CD4-positive, alpha-beta memory T cell (primary cell): ENCODE data around the gene PLXDC1. TPM values are rescaled to one million over a fixed set of nuclear protein-coding genes. Genes with fewer than 3 reads are reported as not detected.

Experiments
- CTCF ChIA-PET: fragments of 350-600 bp; sonication (Branson Sonifier 250); formaldehyde crosslinking; loops from one replicate; lab custom pipeline; 2021; ENCODE audit warnings: inconsistent platforms; ENCODE audit not compliant: partially characterized antibody; lab: Charles Lee
- POLR2A ChIA-PET: fragments of 350-600 bp; sonication (Branson Sonifier 250); formaldehyde crosslinking; loops from one replicate; lab custom pipeline; 2021; ENCODE audit not compliant: partially characterized antibody; lab: Charles Lee
- DNase-seq, 5 donors: peaks; one replicate each; pipeline versions ENCODE4 v3.0.0 to v3.0.0-alpha.2; 2020 to 2022; ENCODE audit warnings: mixed read lengths in 1 of 5
- H3K27ac ChIP-seq: one replicate; pipeline ENCODE4 v1.7.0; 2013; ENCODE audit warnings: low read depth, low read length
- H3K27me3 ChIP-seq: 2 replicates; pipeline ENCODE4 v1.7.0; 2013; ENCODE audit warnings: mild to moderate bottlenecking, low read length, moderate library complexity; ENCODE audit not compliant: insufficient read depth
- H3K36me3 ChIP-seq: 2 replicates; pipeline ENCODE4 v1.7.0; 2013; ENCODE audit warnings: mild to moderate bottlenecking, low read length, moderate library complexity; ENCODE audit not compliant: insufficient read depth
- H3K4me1 ChIP-seq: 2 replicates; pipeline ENCODE4 v1.7.0; 2013; ENCODE audit warnings: mild to moderate bottlenecking, low read length, moderate library complexity; ENCODE audit not compliant: insufficient read depth
- H3K4me3 ChIP-seq, 2 donors: one replicate each; pipeline ENCODE4 v1.7.0; 2013; ENCODE audit warnings: low read length in 2 of 2, mild to moderate bottlenecking in 1 of 2
- H3K9me3 ChIP-seq, 2 donors: one replicate each; pipeline ENCODE4 v1.7.0; 2013; ENCODE audit warnings: low read length in 2 of 2, control low read depth in 1 of 2; ENCODE audit not compliant: control insufficient read depth in 1 of 2
- H3K27ac Mint-ChIP-seq, 7 donors: one replicate each; pipeline ENCODE4 v1.8.0; 2020 to 2021; ENCODE audit warnings: mixed read lengths in 7 of 7, mild to moderate bottlenecking in 6 of 7, inconsistent platforms in 3 of 7, moderate library complexity in 3 of 7
- H3K27me3 Mint-ChIP-seq, 2 donors: one replicate each; pipeline ENCODE4 v1.8.0; 2020 to 2021; ENCODE audit warnings: mixed read lengths in 2 of 2
- H3K36me3 Mint-ChIP-seq, 2 donors: one replicate each; pipeline ENCODE4 v1.8.0; 2020 to 2021; ENCODE audit warnings: mixed read lengths in 2 of 2, inconsistent platforms in 1 of 2, mild to moderate bottlenecking in 1 of 2
- H3K4me1 Mint-ChIP-seq, 4 donors: one replicate each; pipeline ENCODE4 v1.8.0; 2020 to 2021; ENCODE audit warnings: mixed read lengths in 4 of 4, mild to moderate bottlenecking in 1 of 4
- H3K4me3 Mint-ChIP-seq, 8 donors: one replicate each; pipeline ENCODE4 v1.8.0; 2020 to 2021; ENCODE audit warnings: mixed read lengths in 8 of 8, mild to moderate bottlenecking in 7 of 8, moderate library complexity in 6 of 8, inconsistent platforms in 3 of 8
- H3K9me3 Mint-ChIP-seq, 8 donors: one replicate each; pipeline ENCODE4 v1.8.0; 2020 to 2021; ENCODE audit warnings: mixed read lengths in 8 of 8, mild to moderate bottlenecking in 5 of 8, inconsistent platforms in 3 of 8, moderate library complexity in 1 of 8
- intact Hi-C: fragments of 100-400 bp; cut with micrococcal nuclease; formaldehyde crosslinking; loops from one replicate; pipeline ENCODE4 v1.15.1; 2023
- polyA plus RNA-seq, 2 donors: library from polyadenylated mRNA; unstranded; fragments of 300-500 nt; fragmentation: Illumina TruSeq; gene quantifications; one replicate each; pipeline ENCODE4 v1.2.3, GENCODE V29; 2021
- total RNA-seq, 2 experiments: library from RNA; stranded (reverse); gene quantifications; one replicate each; pipeline ENCODE4 v1.2.3, GENCODE V29; 2021

Gene PLXDC1
- total and polyA plus RNA-seq, 4 experiments from 2014 or later, result 2.5 to 16.4 (median 10.2) TPM

GRCh38 chr17:39064819-39065218 lies 86.6 kb downstream of the PLXDC1 start:
- intact Hi-C loops, result no loop called here
- H3K27me3 ChIP-seq, result no peaks in the 10 kb centered on the region
- CTCF ChIA-PET, result interaction anchor here (1.5 to 5.5 kb wide), 2 partner anchors 82 to 88 kb away, joined by 10 to 31 read pairs; partner anchors contain the start of gene PLXDC1
- POLR2A ChIA-PET, result no interaction called here
- H3K27ac Mint-ChIP-seq, result peak overlapping the region in 1 of 7 donors; percentile 44
- no peaks in the 10 kb centered on the region for H3K9me3 Mint-ChIP-seq
- H3K4me3 ChIP-seq, result no peak overlapping the region
- H3K36me3 ChIP-seq, result no peaks in the 10 kb centered on the region
- H3K27ac ChIP-seq, result no peak overlapping the region
- H3K4me3 Mint-ChIP-seq, result no peak overlapping the region
- H3K4me1 Mint-ChIP-seq, result peaks cover 5 to 19% (median 9%) of the 10 kb centered on the region in 4 donors
- H3K9me3 ChIP-seq, result no peaks in the 10 kb centered on the region
- no peak for DNase-seq
- no peaks in the 10 kb centered on the region for H3K4me1 ChIP-seq
- H3K36me3 Mint-ChIP-seq, result no peaks in the 10 kb centered on the region
- H3K27me3 Mint-ChIP-seq, result no peaks in the 10 kb centered on the region

GRCh38 chr17:39064374-39064773 lies 87.1 kb downstream of the PLXDC1 start:
- Mint-ChIP-seq H3K27me3 (no peaks in the 10 kb centered on the region), H3K9me3 (no peaks in the 10 kb centered on the region), H3K4me3 (no peak overlapping the region), H3K27ac (peak overlapping the region in 1 of 7 donors; percentile 44), H3K36me3 (no peaks in the 10 kb centered on the region), H3K4me1 (peaks cover 2 to 16% (median 7%) of the 10 kb centered on the region in 4 donors)
- ChIA-PET POLR2A (no interaction called here), CTCF (interaction anchor here (1.3 to 5.5 kb wide), 3 partner anchors 82 to 101 kb away, joined by 4 to 31 read pairs (median 10); partner anchors contain the start of gene PLXDC1)
- Histone ChIP-seq H3K27ac (no peak overlapping the region), H3K4me3 (no peak overlapping the region), H3K4me1 (no peaks in the 10 kb centered on the region), H3K36me3 (no peaks in the 10 kb centered on the region), H3K27me3 (no peaks in the 10 kb centered on the region), H3K9me3 (no peaks in the 10 kb centered on the region)
- no peak for DNase-seq
- intact Hi-C loops, result no loop called here

GRCh38 chr17:39063681-39064069 lies 87.8 kb downstream of the PLXDC1 start:
- H3K9me3 Mint-ChIP-seq, result no peaks in the 10 kb centered on the region
- Histone ChIP-seq H3K36me3 (no peaks in the 10 kb centered on the region), H3K27me3 (no peaks in the 10 kb centered on the region), H3K27ac (no peak overlapping the region), H3K4me1 (no peaks in the 10 kb centered on the region), H3K9me3 (no peaks in the 10 kb centered on the region), H3K4me3 (no peak overlapping the region)
- CTCF ChIA-PET, result interaction anchor here (1.3 to 5.5 kb wide), 3 partner anchors 81 to 102 kb away, joined by 4 to 31 read pairs (median 10); partner anchors contain the start of gene PLXDC1
- H3K4me1 Mint-ChIP-seq, result peaks cover 0 to 14% (median 5%) of the 10 kb centered on the region in 4 donors
- H3K27me3 Mint-ChIP-seq, result no peaks in the 10 kb centered on the region
- H3K27ac Mint-ChIP-seq, result no peak overlapping the region
- no peak for DNase-seq
- H3K36me3 Mint-ChIP-seq, result no peaks in the 10 kb centered on the region
- POLR2A ChIA-PET, result no interaction called here
- intact Hi-C loops, result no loop called here
- H3K4me3 Mint-ChIP-seq, result no peak overlapping the region

- intact Hi-C loops, result no loop called here
- POLR2A ChIA-PET, result no interaction called here
Observed at GRCh38 chr17:39062846-39063680, 88.4 kb downstream of the PLXDC1 start.

GRCh38 chr17:39058524-39058923 lies 92.9 kb downstream of the PLXDC1 start:
- Mint-ChIP-seq H3K4me1 (peaks cover 6 to 25% (median 9%) of the 10 kb centered on the region in 4 donors), H3K9me3 (peaks cover 0 to 2% (median 0%) of the 10 kb centered on the region in 8 donors), H3K27ac (no peak overlapping the region), H3K36me3 (no peaks in the 10 kb centered on the region), H3K27me3 (no peaks in the 10 kb centered on the region), H3K4me3 (peak overlapping the region in 1 of 8 donors; percentile 42)
- ChIA-PET POLR2A (interaction anchor here (4.0 kb wide), 1 partner anchor 95 kb away, joined by 17 read pairs; no protein-coding TSS in a partner anchor), CTCF (interaction anchor here (1.0 to 3.6 kb wide), 2 partner anchors 9 to 95 kb away, joined by 3 to 23 read pairs; no protein-coding TSS in a partner anchor)
- DNase-seq, result no peak
- intact Hi-C loops, result loop anchor here (5.0 kb wide), 1 partner anchor 56 kb away; no protein-coding TSS in a partner anchor
- Histone ChIP-seq H3K4me3 (no peak overlapping the region), H3K27me3 (no peaks in the 10 kb centered on the region), H3K27ac (no peak overlapping the region), H3K36me3 (no peaks in the 10 kb centered on the region), H3K4me1 (no peaks in the 10 kb centered on the region), H3K9me3 (no peaks in the 10 kb centered on the region)

More at GRCh38 chr17:39062846-39063680, 88.4 kb downstream of the PLXDC1 start:
- Histone ChIP-seq H3K27me3 (no peaks in the 10 kb centered on the region), H3K9me3 (no peaks in the 10 kb centered on the region), H3K4me3 (no peak overlapping the region), H3K4me1 (no peaks in the 10 kb centered on the region), H3K36me3 (no peaks in the 10 kb centered on the region), H3K27ac (no peak overlapping the region)
- CTCF ChIA-PET, result interaction anchor here (1.3 to 5.5 kb wide), 4 partner anchors 80 to 102 kb away, joined by 4 to 31 read pairs (median 8); partner anchors contain the start of gene PLXDC1
- no peaks in the 10 kb centered on the region for H3K36me3 Mint-ChIP-seq
- no peaks in the 10 kb centered on the region for H3K9me3 Mint-ChIP-seq
- DNase-seq, result no peak
- H3K27me3 Mint-ChIP-seq, result no peaks in the 10 kb centered on the region
- H3K4me1 Mint-ChIP-seq, result peaks cover 0 to 14% (median 5%) of the 10 kb centered on the region in 4 donors
- H3K4me3 Mint-ChIP-seq, result no peak overlapping the region
- peak overlapping the region in 2 of 7 donors; percentile 43 to 56 for H3K27ac Mint-ChIP-seq

- peak overlapping the region in 7 of 8 donors; percentile 77 to 88 (median 84) for H3K4me3 Mint-ChIP-seq
- intact Hi-C loops, result loop anchor here (1.0 to 5.0 kb wide), 4 partner anchors 55 to 305 kb away; partner anchors contain the start of gene PSMB3
- H3K4me1 Mint-ChIP-seq, result peaks cover 2 to 20% (median 6%) of the 10 kb centered on the region in 4 donors
- DNase-seq, result no peak
- Histone ChIP-seq H3K27me3 (no peaks in the 10 kb centered on the region), H3K27ac (no peak overlapping the region), H3K4me3 (peak overlapping the region in 1 of 2 donors; percentile 64), H3K9me3 (no peaks in the 10 kb centered on the region), H3K36me3 (no peaks in the 10 kb centered on the region), H3K4me1 (no peaks in the 10 kb centered on the region)
- H3K27me3 Mint-ChIP-seq, result no peaks in the 10 kb centered on the region
- POLR2A ChIA-PET, result interaction anchor here (0.9 to 4.0 kb wide), 2 partner anchors 96 to 142 kb away, joined by 3 to 17 read pairs; partner anchors contain the start of gene RPL19
- H3K9me3 Mint-ChIP-seq, result peaks cover 0 to 2% (median 0%) of the 10 kb centered on the region in 8 donors
- no peaks in the 10 kb centered on the region for H3K36me3 Mint-ChIP-seq
- CTCF ChIA-PET, result interaction anchor here (0.8 to 3.6 kb wide), 3 partner anchors 31 to 95 kb away, joined by 3 to 23 read pairs (median 5); no protein-coding TSS in a partner anchor
- H3K27ac Mint-ChIP-seq, result peak overlapping the region in 1 of 7 donors; percentile 66
Observed at GRCh38 chr17:39057701-39058206, 93.7 kb downstream of the PLXDC1 start.
